ENCODE results near the gene MYO1G.

GRCh38 chr7:44986218-44987053 is 7.6 kb upstream of the MYO1G start:
- TF ChIP-seq POLR2A (IDR thresholded peaks at IDR 0.05): peak; percentile 90
- no peak for TF ChIP-seq CTCF (IDR thresholded peaks at IDR 0.05)

All from right lobe of liver (tissue), 4 donors.